Measurements from ENCODE around the gene APOC4. TPM values are rescaled to one million over a fixed set of nuclear protein-coding genes. Genes with fewer than 3 reads are reported as not detected.
"Not testable (repeated sequence)": the region's sequence is repeated elsewhere in the genome, so short reads cannot be mapped to it uniquely, and the experiment has no call there.

The APOC4 gene
- total RNA-seq, 1 experiment from 2014 or later = not detected

DNA sequence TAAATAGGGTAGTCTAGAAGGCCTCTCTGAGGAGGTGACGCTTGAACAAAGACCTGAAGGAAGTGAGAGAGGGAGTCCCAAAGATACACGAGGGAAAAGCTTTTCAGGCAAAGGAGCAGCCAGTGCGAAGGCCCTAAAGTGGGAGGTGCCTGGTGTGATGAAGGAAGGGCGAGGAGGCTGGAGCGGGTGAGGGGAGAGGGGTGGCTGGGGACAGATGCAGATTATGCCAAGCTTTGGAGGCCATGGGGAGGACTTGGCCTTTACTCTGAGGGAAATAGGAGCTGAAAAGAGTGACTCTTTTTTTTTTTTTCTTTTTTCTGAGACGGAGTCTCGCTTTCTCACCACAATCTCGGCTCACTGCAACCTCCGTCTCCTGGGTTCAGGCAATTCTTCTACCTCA lies 16.1 kb downstream of the APOC4 start:
- no peak for DNase-seq (ENCODE audit: low spot score)

DNA sequence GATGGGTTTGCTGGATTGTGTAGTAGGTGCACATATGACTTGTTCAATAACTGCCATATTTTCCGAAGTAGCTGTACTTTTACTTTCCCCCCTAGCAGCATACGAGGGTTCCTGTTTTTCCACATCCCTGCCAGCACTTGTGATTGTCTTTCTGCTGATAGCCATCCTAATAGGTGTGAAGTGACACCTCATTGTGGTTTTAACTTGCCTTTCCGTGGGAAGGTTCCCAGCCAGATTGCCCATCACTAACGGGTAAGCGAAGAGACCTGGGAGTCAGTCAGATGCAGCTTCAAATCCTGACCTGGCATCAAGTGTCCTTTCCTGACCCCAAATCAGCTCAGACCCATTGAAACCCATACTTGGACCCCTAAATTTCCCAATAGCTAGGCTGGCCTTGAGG lies 17.7 kb downstream of the APOC4 start:
- no peak for DNase-seq (ENCODE audit: low spot score)

DNA sequence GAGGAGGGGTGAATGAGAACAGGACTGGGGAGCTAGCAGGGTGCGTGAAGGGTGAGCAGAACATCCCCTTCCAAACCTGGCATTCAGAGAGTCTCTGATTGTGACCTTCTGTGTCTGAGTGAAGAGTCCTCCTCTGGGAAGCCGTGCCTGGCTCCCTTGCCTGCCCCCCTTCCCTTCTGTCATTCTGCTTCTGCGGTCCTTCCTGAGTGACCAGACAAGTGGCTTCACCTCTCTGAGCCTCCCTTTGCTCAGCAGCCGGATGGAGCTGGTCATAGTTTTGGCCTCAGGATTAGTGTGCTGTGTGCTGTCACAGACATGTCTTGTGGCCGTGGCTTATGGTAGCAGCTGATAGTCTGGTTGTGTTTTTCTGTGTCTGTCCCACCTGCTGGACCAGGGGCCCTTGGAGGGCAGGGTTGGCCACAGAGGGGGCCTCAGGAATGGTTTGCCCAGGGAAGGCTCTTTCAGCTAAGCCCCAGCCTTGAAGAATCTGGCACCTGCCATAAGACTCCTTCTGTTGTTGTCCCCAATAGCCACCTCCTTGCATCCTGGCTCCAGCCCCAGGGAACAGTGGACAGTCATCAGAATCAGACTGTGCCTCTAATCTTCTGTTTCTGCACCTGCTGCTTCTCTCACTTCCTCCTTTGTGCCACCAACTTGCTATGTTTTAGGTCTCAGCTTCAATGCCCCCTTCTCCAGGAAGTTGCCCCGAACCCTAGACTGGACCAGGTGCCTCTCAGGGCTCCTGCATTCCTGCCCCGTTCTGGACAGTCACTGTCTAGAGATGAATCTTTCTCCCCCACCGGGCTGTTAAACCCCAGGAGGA lies 19.1 kb downstream of the APOC4 start:
- no peak for DNase-seq (ENCODE audit: low spot score)

DNA sequence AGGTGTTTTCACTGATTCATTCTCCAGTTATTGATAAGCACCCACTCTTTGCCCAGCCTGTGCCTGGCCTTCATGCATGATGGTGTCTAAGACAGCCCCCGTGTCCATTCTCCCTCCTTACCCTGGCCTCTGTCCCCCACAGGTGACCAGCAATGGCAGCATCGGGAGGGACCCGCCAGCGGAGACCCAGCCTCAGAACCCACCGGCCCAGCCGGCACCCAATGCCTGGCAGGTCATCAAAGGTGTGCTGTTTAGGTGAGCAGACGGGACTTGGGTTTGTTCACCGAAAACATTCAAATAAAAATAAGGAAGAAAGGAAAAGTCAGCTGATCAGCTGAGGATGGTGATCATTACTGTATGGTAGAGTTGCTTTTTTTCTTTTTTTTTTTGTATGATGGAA lies 19.8 kb downstream of the APOC4 start:
- no peak for DNase-seq (ENCODE audit: low spot score)

DNA sequence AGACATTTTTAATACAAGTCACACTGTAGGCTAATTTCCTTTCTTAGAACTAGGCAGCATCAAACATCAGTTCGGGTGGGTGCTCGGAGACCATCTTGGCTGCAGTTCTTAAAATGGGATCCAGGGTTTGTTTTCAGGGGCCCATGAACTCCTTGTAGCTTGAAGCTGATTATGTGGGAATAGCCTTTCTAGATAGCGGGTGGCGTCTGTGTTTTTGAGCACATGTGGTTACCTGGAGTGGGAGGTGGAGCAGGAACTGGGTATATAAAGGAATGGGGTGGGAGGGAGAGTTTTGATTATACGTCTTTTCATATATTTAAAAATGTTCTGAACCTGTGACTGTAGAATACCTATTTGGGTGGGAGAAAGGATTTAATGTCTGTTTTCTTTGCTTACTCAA lies 26.1 kb downstream of the APOC4 start:
- DNase-seq (ENCODE audit: low spot score) = no peak

DNA sequence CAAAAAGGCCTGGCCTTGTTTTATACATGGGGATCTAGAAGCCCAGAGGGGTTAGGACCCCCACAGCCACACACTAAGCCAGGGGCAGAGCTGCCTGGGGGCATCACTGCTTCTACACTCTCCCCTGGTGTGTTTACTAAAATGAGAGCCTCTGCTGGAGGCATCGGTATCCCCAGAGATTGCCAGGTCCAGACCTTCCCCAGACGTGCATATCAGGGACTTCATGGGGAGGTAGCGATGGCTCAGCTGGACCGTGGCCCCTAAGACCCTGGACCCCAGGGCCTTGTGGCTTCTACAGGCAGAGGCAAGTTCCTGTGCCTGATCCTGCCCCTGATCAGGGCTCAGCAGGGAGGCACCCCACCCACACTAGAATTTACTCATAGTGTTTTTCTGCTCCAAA lies 26.6 kb downstream of the APOC4 start:
- DNase-seq (ENCODE audit: low spot score) = no peak

DNA sequence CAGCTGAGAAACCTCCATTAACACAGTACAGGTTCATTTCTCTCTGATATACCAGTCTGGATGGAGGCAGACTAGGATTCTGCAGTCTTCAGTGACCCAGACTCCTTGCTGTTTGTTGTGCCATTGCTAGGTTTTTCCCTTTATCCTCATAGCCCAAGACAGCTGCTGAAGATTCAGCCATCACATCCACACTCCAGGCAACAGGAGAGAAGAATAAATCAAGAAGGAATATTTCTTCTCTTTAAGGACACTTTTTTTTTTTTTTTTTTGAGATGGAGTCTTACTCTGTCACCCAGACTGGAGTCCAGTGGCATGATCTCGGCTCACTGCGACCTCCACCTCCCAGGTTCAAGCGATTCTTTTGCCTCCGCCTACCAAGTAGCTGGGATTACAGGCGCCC lies 27.4 kb downstream of the APOC4 start:
- no peak for DNase-seq (ENCODE audit: low spot score)

DNA sequence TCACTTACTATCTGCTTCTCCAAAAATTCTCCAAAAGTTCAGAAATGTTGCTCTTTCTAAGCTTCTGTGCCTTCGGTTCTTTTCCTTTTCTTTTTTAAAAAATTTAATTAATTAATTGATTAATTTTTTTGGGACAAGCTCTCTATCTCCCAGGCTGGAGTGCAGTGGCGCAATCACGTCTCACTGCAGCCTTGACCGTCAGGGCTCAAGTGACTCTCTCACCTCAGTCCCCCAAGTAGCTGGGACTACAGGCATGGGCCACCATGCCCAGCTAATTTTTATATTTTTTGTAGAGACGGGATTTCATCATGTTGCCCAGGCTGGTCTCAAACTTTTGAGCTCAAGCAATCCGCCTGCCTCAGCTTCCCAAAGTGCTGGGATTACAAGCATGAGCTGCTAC lies 29.4 kb downstream of the APOC4 start:
- DNase-seq (ENCODE audit: low spot score) = not testable (repeated sequence)

DNA sequence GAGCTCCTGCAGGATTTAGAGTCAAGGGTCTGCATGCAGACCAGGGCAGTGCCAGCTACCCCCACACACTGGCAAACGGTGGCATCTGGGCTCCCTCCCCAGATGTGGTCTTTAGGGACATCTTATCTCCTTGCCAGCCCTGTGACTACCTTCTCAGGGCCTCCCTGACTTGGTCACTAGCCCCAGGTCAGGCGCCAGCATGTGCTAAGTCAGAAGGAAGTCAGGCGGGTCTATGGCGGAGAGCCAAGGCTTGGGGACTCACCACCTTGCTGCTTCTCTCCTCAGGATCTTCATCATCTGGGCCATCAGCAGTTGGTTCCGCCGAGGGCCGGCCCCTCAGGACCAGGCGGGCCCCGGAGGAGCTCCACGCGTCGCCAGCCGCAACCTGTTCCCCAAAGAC lies 30.8 kb downstream of the APOC4 start:
- DNase-seq (ENCODE audit: low spot score) = no peak

DNA sequence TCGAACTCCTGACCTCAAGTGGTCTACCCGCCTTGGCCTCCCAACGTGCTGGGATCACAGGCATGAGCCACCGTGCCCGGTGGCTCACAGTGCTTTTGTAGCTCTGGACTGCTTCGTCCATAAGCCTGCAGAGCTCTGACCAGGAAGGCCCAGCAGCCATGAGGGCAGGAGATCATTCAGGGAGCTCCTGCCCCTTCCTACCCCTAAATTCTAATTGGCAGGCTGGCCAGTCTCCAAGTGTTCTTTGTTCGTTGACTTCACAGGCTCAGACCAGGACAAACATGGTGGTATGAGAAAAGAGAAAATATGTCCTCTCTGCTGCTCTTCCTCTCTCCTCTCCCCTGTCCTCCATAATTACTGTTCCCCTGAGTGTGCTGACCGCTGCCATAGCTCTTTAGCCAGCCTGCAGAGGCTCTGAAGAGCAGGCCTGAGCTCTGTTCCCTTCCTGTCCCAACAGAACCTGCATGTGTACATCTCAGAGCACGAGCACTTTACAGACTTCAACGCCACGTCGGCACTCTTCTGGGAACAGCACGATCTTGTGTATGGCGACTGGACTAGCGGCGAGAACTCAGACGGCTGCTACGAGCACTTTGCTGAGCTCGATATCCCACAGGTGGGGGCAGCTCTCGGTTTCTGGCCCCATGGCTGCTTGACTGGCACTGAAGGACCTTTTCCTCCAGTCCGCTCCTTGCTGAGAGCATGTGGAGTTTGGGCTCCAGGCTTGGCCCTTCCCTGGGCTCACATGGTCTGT lies 32.1 kb downstream of the APOC4 start:
- no peak for DNase-seq (ENCODE audit: low spot score)

DNA sequence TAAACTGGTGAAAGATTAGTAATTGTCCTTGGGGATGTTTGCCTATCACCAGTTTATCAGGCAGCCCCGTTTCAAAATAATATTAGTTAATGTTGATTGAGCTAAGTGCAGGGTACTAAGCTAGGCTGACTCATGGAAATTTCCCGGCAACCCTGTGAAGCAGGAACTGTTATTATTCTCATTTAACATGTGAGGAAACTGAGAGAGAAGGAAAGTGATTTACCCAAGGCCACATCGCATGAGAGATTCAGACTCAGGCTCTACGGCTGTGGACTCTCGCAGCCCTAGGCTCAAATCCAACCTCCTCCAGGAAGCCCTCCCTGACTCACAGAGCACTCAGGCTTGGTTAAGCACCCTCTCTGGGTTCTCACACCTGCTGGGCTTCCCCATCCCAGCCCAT lies 32.8 kb downstream of the APOC4 start:
- no peak for DNase-seq (ENCODE audit: low spot score)

DNA sequence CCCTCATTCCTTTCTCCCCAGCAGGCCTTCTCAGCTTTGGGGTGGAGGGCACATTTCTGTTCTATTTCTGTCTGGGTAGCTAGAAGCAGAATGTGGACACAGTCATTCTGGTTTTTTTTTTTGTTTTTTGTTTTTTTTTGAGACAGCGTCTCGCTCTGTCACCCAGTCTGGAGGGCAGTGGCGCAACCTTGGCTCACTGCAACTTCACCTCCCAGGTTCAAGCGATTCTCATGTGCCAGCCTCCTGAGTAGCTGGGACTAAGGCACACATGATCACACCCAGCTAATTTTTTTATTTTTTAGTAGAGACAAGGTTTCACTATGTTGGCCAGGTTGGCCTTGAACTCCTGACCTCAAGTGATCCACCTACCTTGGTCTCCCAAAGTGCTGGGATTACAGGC lies 33.4 kb downstream of the APOC4 start:
- DNase-seq (ENCODE audit: low spot score) = no peak

DNA sequence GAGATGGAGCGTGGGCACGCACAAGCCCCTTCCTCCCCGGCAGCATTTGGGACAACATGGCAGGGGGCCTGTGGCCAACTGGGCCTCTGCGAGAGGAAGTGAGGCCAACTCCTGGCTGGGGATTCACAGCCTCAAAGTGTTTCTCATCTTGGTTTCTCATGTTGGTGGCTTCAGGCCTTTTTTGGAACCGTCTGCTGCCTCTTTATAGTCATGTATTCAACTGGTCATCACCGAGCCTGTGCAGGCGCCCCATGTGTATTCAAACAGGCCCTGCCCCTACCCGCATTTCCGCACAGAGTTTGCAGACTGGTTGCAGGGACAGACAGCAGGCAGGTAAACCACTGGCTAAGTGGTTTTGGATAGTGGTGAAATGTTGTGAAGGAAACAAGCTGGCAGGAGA lies 42.0 kb downstream of the APOC4 start:
- DNase-seq (ENCODE audit: low spot score) = no peak

DNA sequence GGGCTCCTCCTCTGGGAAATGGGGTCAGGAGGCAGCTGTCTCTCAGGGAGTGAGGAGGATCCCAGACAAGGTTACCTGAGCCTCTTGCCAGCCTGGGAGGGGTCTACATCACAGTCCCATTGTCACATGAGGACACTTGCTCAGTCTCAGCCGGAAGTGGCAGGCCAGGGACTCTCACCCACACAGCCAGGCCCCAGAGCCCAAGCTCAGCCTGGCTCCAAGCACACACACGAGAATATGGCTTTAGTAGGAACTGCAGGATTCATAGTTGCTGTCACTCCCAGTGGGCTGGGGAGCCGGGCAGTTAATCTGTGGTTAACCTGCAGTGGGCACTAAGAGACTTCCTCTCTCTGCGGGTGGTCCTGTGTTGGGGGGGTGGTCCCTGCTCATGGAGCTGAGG lies 43.4 kb downstream of the APOC4 start:
- DNase-seq (ENCODE audit: low spot score) = no peak

DNA sequence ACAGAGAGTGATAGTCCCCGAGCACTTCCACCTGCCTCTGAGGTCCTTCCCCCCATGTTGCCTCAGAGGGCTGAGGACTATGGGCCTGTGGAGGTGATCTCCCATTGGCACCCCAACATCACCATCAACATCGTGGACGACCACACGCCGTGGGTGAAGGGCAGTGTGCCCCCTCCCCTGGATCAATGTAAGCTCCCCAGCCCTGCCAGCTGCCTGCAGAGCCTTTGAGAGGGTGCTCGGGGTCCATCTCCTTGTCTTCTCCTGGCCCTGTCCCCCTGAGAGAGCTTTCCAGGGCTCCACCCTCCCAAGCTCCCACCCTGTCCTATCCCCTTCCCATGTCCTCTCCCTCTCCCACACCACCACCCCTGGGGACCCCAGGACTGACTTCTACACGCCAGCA lies 44.4 kb downstream of the APOC4 start:
- no peak for DNase-seq (ENCODE audit: low spot score)

DNA sequence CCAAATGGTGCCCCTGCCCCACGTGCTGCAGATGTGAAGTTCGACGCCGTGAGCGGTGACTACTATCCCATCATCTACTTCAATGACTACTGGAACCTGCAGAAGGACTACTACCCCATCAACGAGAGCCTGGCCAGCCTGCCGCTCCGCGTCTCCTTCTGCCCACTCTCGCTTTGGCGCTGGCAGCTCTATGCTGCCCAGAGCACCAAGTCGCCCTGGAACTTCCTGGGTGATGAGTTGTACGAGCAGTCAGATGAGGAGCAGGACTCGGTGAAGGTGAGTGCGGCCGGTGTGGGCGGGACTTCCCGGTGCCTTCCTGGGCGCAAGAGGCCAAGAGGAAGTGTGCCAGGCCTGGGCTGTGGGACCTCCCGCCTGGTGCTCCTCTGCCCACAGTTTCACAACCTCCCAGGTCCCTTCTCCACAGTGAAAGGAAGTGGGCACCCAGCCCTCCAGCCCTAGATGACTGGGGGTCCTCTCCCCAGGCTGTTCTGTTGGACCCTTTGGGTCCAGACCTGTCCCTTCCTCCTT lies 45.2 kb downstream of the APOC4 start:
- no peak for DNase-seq (ENCODE audit: low spot score)

DNA sequence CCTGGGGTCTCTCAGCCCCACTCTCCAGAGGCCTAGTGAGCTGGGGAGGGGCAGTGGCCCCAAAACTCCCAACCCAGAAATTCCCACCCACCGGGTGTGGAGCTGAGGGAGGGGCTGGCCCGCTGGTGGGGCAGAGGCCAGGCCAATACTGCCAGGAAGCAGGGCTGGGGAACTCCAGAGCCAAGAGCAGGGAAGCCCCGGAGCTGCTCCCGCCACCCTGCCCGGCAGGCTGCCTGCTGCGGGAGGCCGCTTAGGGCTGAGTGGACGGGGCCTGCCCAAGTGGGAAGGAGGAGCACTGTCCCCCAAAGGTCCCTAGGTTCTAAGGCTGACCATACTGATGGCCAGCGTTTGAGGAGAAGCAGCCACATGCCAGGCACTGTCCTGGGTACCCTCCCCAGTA lies 46.2 kb downstream of the APOC4 start:
- no peak for DNase-seq (ENCODE audit: low spot score)

DNA sequence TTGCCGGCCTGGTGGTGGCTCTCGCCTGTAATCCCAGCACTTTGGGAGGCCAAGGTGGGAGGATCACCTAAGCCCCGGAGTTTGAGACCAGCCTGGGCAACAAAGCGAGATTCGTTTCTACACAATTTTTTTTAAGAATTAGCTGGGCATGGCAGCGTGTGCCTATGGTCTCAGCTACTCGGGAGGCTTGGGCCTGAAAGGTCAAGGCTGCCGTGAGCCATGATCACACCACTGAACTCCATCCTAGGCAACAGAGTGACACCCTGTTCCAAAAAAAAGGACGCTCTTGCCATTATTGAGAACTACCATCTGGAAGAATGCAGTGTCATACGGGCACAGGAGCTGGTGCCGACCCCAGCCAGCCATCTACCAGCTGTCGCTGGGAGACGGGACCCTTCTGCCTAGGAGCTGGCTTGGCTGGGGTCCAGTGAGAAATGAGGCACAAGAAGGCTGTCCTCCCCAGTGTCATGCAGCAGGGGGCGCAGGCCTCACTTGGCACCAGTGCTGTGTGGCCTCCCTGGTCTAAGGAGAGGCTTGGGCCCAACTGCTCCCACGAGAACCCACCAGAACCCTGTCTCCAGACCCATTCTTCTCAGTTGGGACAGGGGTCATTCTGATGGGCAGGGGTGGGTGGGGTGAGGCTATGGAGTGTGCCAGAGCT lies 47.0 kb downstream of the APOC4 start:
- no peak for DNase-seq (ENCODE audit: low spot score)

DNA sequence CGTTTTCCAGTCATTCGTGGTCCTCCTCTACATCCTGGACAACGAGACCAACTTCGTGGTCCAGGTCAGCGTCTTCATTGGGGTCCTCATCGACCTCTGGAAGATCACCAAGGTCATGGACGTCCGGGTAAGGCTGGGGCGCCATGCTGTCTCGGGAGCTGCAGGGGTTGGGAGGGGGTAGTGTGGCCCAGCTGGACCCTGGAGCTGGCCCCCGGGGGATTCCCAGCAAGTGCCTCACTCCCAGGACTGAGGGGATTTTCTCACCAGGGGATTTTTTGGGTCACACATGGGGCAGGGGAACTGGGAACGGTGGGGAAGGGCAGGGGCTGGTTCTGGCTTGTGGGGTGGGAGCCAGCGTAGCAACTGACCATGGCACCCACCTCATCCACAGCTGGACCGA lies 48.4 kb downstream of the APOC4 start:
- no peak for DNase-seq (ENCODE audit: low spot score)

DNA sequence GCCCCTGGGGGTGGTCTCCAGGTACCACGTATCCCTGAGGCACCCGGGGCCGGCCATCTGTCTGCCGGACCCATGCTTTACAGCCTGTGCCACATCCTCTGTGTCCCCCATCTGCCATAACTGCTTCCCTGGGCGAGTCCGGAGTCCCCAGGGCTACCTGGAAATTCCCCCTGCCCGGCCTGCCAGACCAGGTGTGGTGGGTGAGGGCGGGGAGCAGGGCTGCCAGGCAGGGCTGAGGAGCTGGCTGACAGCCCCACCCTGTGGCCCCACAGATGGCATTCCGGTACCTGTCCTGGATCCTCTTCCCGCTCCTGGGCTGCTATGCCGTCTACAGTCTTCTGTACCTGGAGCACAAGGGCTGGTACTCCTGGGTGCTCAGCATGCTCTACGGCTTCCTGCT lies 48.9 kb downstream of the APOC4 start:
- DNase-seq (ENCODE audit: low spot score) = no peak

DNA sequence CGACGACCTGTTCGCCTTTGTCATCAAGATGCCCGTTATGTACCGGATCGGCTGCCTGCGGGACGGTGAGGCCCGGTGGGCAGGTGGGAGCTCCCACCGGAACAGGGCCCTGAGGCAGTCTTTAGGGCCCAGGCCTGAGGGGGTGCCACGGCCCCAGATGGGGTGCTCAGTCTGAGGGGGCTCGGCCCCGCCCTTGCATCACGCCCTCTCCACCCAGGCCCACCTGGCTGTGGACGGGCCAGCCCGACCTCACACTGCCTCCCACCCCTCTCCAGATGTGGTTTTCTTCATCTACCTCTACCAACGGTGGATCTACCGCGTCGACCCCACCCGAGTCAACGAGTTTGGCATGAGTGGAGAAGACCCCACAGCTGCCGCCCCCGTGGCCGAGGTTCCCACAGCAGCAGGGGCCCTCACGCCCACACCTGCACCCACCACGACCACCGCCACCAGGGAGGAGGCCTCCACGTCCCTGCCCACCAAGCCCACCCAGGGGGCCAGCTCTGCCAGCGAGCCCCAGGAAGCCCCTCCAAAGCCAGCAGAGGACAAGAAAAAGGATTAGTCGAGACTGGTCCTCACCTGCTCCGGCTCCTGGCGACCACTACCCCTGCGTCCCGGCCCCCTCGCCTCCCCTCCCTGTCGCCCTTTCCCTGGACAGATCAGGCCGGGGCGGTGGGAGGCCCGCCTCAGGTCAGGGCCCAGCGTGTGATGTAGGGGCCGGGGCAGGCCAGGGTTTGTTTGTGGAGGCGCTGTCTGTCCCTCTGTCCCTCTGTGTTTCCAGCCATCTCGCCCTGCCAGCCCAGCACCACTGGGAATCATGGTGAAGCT lies 50.5 kb downstream of the APOC4 start:
- no peak for DNase-seq (ENCODE audit: low spot score)

DNA sequence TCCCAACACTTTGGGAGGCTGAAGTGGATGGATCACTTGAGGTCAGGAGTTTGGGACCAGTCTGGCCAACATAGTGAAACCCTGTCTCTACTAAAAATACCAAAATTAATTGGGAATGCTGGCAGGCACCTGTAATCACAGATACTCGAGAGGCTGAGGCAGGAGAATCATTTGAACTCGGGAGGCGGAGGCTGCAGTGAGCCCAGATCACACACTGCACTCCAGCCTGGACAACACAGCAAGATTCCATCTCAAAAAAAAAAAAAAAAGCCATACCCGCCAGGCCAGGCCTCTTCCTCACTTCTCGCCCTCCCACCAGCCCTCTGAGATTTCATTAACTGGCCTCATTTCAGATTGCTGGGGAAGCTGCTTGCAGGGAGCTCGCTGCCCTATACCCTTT lies 51.5 kb downstream of the APOC4 start:
- no peak for DNase-seq (ENCODE audit: low spot score)
